A549 (cell line): ENCODE results near the gene UROC1.

Source experiments
- CTCF ChIP-seq: fragments of >200 bp; sonication (Bioruptor Twin); formaldehyde crosslinking; IDR thresholded peaks from 3 replicates; pipeline ENCODE4 v1.5.1; 2016
- USF2 ChIP-seq: fragments of 450-650 bp; IDR thresholded peaks from 2 replicates; pipeline ENCODE4 v1.6.1; 2014; ENCODE audit warnings: antibody characterized with exemption

- no peak for TF ChIP-seq CTCF
- no peak for TF ChIP-seq USF2
Measured at GRCh38 chr3:126517291-126517951, at the start of gene UROC1.
